Ishikawa (cell line): ENCODE data around the gene OR10A4.

ENCODE experiments used
- CEBPB ChIP-seq: IDR thresholded peaks from 2 replicates; pipeline ENCODE4 v1.6.1; 2012
- TF ChIP-seq, protein P1 (sequence below): IDR thresholded peaks from 2 replicates; pipeline ENCODE4 v1.6.1; 2012

DNA sequence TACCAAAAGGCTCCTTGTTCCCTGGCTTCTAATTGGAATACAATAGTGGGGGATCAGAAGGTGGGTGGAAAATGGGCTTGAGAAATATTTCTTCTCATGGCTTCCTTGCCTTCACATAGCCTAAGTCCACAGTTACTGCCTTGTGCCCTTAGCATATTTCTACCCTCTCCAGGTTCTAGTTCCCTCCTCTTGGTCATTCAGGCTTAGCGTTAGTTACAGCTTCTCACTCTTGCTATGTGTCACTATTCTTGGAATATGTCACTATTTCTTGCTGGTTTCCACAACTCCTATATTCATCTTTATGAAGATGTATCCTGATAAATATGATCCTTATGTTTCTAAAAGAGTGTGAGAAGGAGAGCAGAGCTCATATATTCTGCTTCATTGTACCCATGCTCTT lies 13.4 kb downstream of the OR10A4 start:
- TF ChIP-seq, protein P1, sequence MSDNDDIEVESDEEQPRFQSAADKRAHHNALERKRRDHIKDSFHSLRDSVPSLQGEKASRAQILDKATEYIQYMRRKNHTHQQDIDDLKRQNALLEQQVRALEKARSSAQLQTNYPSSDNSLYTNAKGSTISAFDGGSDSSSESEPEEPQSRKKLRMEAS, result no peak
- no peak for TF ChIP-seq CEBPB
